Measurements from ENCODE around the gene SLC17A2.

- TF ChIP-seq CTCF (conservative IDR thresholded peaks at IDR 0.05), result no peak
- no peak for TF ChIP-seq EZH2 (IDR thresholded peaks at IDR 0.05; ENCODE audit: low read depth)
These were observed 57.7 kb downstream of the SLC17A2 start for GRCh38 chr6:25872814-25873213.

Measured in PC-9 (cell line).